HepG2 (cell line): ENCODE measurements around the gene MCM6. TPM values are rescaled to one million over a fixed set of nuclear protein-coding genes. Genes with fewer than 3 reads are reported as not detected.

Experiments
- ATAC-seq: fragments of 200-7000 bp; cut with Tn5 transposase; 3 replicates; pipeline ENCODE4 v1.9.1; 2020; ENCODE audit warnings: mild to moderate bottlenecking, moderate library complexity
- BruUV-seq: library from RNA; stranded (reverse); fragments of 400-500 nt; replicated peaks from 2 replicates; lab custom pipeline; 2021; lab: Mats Ljungman, UMichigan
- CTCF ChIA-PET: fragments of 300-600 bp; formaldehyde crosslinking; extraction: SDS; loops from one replicate; lab custom pipeline; 2021; ENCODE audit warnings: low total read pairs, inconsistent platforms, low intra/inter-chr PET ratio; lab: Yijun Ruan, JAX
- POLR2A ChIA-PET: fragments of 350-600 bp; sonication (Branson Sonifier 250); formaldehyde crosslinking; loops from one replicate; lab custom pipeline; 2020; ENCODE audit warnings: antibody characterized with exemption, inconsistent platforms; lab: Yijun Ruan, JAX
- DNase-seq: peaks from one replicate; pipeline ENCODE4 v3.0.0-alpha.2; 2015; ENCODE audit warnings: low spot score
- FAIRE-seq: peaks from 3 replicates; lab custom pipeline; 2011; peaks lifted over from hg19 to GRCh38; lab: Jason Lieb, UNC
- H2AFZ ChIP-seq: one replicate; pipeline ENCODE4 v1.6.1; 2011; ENCODE audit warnings: low read length, inconsistent platforms
- H3K27ac ChIP-seq: fragments of 300-600 bp; 3 replicates; pipeline ENCODE4 v1.8.0; 2011; ENCODE audit warnings: mixed run types, mild to moderate bottlenecking, mixed read lengths, low read length, inconsistent platforms; ENCODE audit not compliant: insufficient read depth; ENCODE audit errors: extremely low read length
- H3K27me3 ChIP-seq, 2 experiments: fragments of 200-600 bp in 1 of 2; 2 replicates in 1 of 2; 3 replicates in 1 of 2; pipeline versions ENCODE4 v1.6.0 to v1.8.0; 2011; ENCODE audit warnings: low read length in 2 of 2, mild to moderate bottlenecking in 2 of 2, moderate library complexity in 2 of 2, inconsistent platforms in 1 of 2; ENCODE audit not compliant: insufficient read depth in 2 of 2, control insufficient read depth in 1 of 2
- H3K36me3 ChIP-seq, 2 experiments: fragments of 200-600 bp in 1 of 2; replicated peaks in 1 of 2; 2 replicates in 1 of 2; 3 replicates in 1 of 2; pipeline versions ENCODE4 v1.5.1 to v1.8.0; 2011; ENCODE audit warnings: low read length in 2 of 2, inconsistent platforms in 1 of 2; ENCODE audit not compliant: insufficient read depth in 2 of 2, control insufficient read depth in 1 of 2
- H3K4me1 ChIP-seq: 2 replicates; pipeline ENCODE4 v1.5.1; 2012; ENCODE audit warnings: low read length, inconsistent platforms; ENCODE audit not compliant: insufficient read depth
- H3K4me2 ChIP-seq: 2 replicates; pipeline ENCODE4 v1.6.0; 2011; ENCODE audit warnings: low read depth, low read length, inconsistent platforms
- H3K4me3 ChIP-seq, 3 experiments: fragments of 200-600 bp in 1 of 3; sonication (generic), shearing (Covaris generic) in 1 of 3; replicated peaks in 1 of 3; 2 replicates each; pipeline ENCODE4 v1.5.1; 2011 to 2016; ENCODE audit warnings: low read length in 3 of 3, inconsistent platforms in 2 of 3, low read depth in 2 of 3, mild to moderate bottlenecking in 2 of 3, control low read depth in 1 of 3, mixed read lengths in 1 of 3; ENCODE audit not compliant: insufficient read depth in 1 of 3
- H3K79me2 ChIP-seq: one replicate; pipeline ENCODE4 v1.6.1; 2011; ENCODE audit warnings: low read length, inconsistent platforms; ENCODE audit not compliant: insufficient read depth
- H3K9ac ChIP-seq: 2 replicates; pipeline ENCODE4 v1.6.0; 2011; ENCODE audit warnings: mild to moderate bottlenecking, low read depth, low read length, inconsistent platforms; ENCODE audit not compliant: insufficient read depth
- H3K9me3 ChIP-seq: 2 replicates; pipeline ENCODE4 v1.5.1; 2012; ENCODE audit warnings: mild to moderate bottlenecking, low read length
- H4K20me1 ChIP-seq: 2 replicates; pipeline ENCODE4 v1.6.0; 2011; ENCODE audit warnings: inconsistent platforms, mild to moderate bottlenecking, low read length, moderate library complexity; ENCODE audit not compliant: insufficient read depth
- ASH2L ChIP-seq: fragments of 300-600, 200-600 bp; sonication (generic); IDR thresholded peaks from 2 replicates; pipeline ENCODE4 v1.7.0; 2017; ENCODE audit warnings: low read depth, mild to moderate bottlenecking, moderate library complexity, mixed read lengths, low read length; ENCODE audit not compliant: insufficient read length
- BORCS8-MEF2B ChIP-seq: sonication (generic); formaldehyde crosslinking; IDR thresholded peaks from 2 replicates; pipeline ENCODE4 v1.8.0; 2022; ENCODE audit warnings: mild to moderate bottlenecking, missing genetic modification reagents
- CREB1 ChIP-seq, 2 experiments: fragments of 450-650 bp in 1 of 2; IDR thresholded peaks; 2 replicates each; pipeline ENCODE4 v1.6.1; 2016 to 2017; ENCODE audit warnings: control low read depth in 1 of 2, mild to moderate bottlenecking in 1 of 2, missing compliant biosample characterization in 1 of 2, missing genetic modification characterization in 1 of 2
- DNMT3B ChIP-seq: conservative IDR thresholded peaks from 2 replicates; pipeline ENCODE4 v1.6.1; 2016; ENCODE audit warnings: missing biosample characterization, control low read depth
- DPF2 ChIP-seq: sonication (generic); formaldehyde crosslinking; IDR thresholded peaks from 2 replicates; pipeline ENCODE4 v1.4.0; 2020; ENCODE audit warnings: mild to moderate bottlenecking, low read depth, missing genetic modification reagents, borderline replicate concordance
- EP300 ChIP-seq, 3 experiments: sonication (generic) in 1 of 3; formaldehyde crosslinking in 1 of 3; IDR thresholded peaks; 2 replicates each; pipeline versions ENCODE4 v1.5.1 to v1.6.1; 2011 to 2020; ENCODE audit warnings: low read depth in 2 of 3, low read length in 2 of 3, borderline replicate concordance in 1 of 3, improper control_type of control experiment in 1 of 3, mild to moderate bottlenecking in 1 of 3, missing genetic modification reagents in 1 of 3, moderate library complexity in 1 of 3
- HDAC2 ChIP-seq: sonication (generic); formaldehyde crosslinking; IDR thresholded peaks from 2 replicates; pipeline ENCODE4 v1.4.0; 2020; ENCODE audit warnings: missing genetic modification reagents
- NFKBIZ ChIP-seq: IDR thresholded peaks from 2 replicates; pipeline ENCODE4 v1.6.1; 2018; ENCODE audit warnings: missing genetic modification reagents, missing compliant biosample characterization
- NFYC ChIP-seq: IDR thresholded peaks from 2 replicates; pipeline ENCODE4 v1.6.1; 2016; ENCODE audit warnings: missing genetic modification reagents, missing compliant biosample characterization
- SATB2 ChIP-seq: sonication (generic); formaldehyde crosslinking; IDR thresholded peaks from 2 replicates; pipeline ENCODE4 v1.5.0; 2020; ENCODE audit warnings: missing genetic modification reagents
- TAF15 ChIP-seq: fragments of 200-400 bp; formaldehyde crosslinking; IDR thresholded peaks from one replicate; pipeline ENCODE4 v1.6.1; 2018; ENCODE audit warnings: mild to moderate bottlenecking, low read depth, low read length; ENCODE audit not compliant: poor library complexity, severe bottlenecking
- TBL1XR1 ChIP-seq: fragments of 150-350 bp; IDR thresholded peaks from 2 replicates; pipeline ENCODE4 v1.6.1; 2014; ENCODE audit warnings: borderline replicate concordance, low read length; ENCODE audit not compliant: partially characterized antibody
- TGIF2 ChIP-seq: IDR thresholded peaks from 2 replicates; pipeline ENCODE4 v1.6.1; 2016; ENCODE audit warnings: control low read depth, missing compliant biosample characterization
- THAP11 ChIP-seq: IDR thresholded peaks from 2 replicates; pipeline ENCODE4 v1.6.1; 2016; ENCODE audit warnings: missing biosample characterization, missing genetic modification reagents
- ZNF232 ChIP-seq: sonication (generic); formaldehyde crosslinking; IDR thresholded peaks from 2 replicates; pipeline ENCODE4 v1.4.0; 2020; ENCODE audit warnings: missing genetic modification reagents, borderline replicate concordance
- ZNF234 ChIP-seq: sonication (generic); formaldehyde crosslinking; conservative IDR thresholded peaks from 2 replicates; pipeline ENCODE4 v1.5.1; 2020; ENCODE audit warnings: mild to moderate bottlenecking, missing genetic modification reagents
- ZNF281 ChIP-seq: sonication (generic); formaldehyde crosslinking; IDR thresholded peaks from 2 replicates; pipeline ENCODE4 v1.4.0; 2020; ENCODE audit warnings: missing genetic modification reagents, borderline replicate concordance
- ZNF354B ChIP-seq: sonication (generic); formaldehyde crosslinking; IDR thresholded peaks from 2 replicates; pipeline ENCODE4 v1.8.0; 2022; ENCODE audit warnings: mild to moderate bottlenecking, missing genetic modification reagents
- ZNF713 ChIP-seq: sonication (generic); formaldehyde crosslinking; IDR thresholded peaks from 2 replicates; pipeline ENCODE4 v1.4.0; 2020; ENCODE audit warnings: mild to moderate bottlenecking, missing genetic modification reagents
- ZNF724P ChIP-seq: sonication (generic); formaldehyde crosslinking; IDR thresholded peaks from 2 replicates; pipeline ENCODE4 v1.8.0; 2022; ENCODE audit warnings: missing genetic modification reagents, borderline replicate concordance
- ZNF746 ChIP-seq: sonication (generic); formaldehyde crosslinking; IDR thresholded peaks from 2 replicates; pipeline ENCODE4 v1.8.0; 2022; ENCODE audit warnings: mild to moderate bottlenecking, missing genetic modification reagents
- ZNF879 ChIP-seq: sonication (generic); formaldehyde crosslinking; IDR thresholded peaks from 2 replicates; pipeline ENCODE4 v1.8.1; 2023; ENCODE audit warnings: missing genetic modification reagents
- ZSCAN30 ChIP-seq: sonication (generic); formaldehyde crosslinking; IDR thresholded peaks from 2 replicates; pipeline ENCODE4 v1.5.0; 2020; ENCODE audit warnings: mild to moderate bottlenecking, missing genetic modification reagents
- WGBS: methylation state at CpG from one replicate; pipeline ENCODE4 v1.1.6; 2017; ENCODE audit warnings: low lambda C conversion rate; 5-methylcytosine and 5-hydroxymethylcytosine counted together
- in situ Hi-C: cut with HindIII; loops from 2 replicates; pipeline ENCODE4 v1.10.0; 2017; ENCODE audit warnings: low pct_unique_long_range_greater_than_20kb; ENCODE audit not compliant: extremely low pct_ligation_motif_present
- intact Hi-C: fragments of 100-400 bp; cut with micrococcal nuclease; formaldehyde crosslinking; loops from one replicate; pipeline ENCODE4 v1.10.0; 2022; ENCODE audit not compliant: unreplicated experiment
- polyA plus RNA-seq, 8 experiments: library from polyadenylated mRNA; depleted of rRNA in 3 of 8; stranded (reverse) in 7 of 8; unstranded in 1 of 8; fragments of >200 nt; fragmentation: Illumina TruSeq in 4 of 8; extraction: Trizol in 4 of 8; gene quantifications; 2 replicates each; pipeline versions ENCODE4 v1.2.1 to v1.2.3, GENCODE V29; 2011 to 2016; ENCODE audit warnings: low read depth in 4 of 8, missing spikeins in 1 of 8, mixed read lengths in 1 of 8; ENCODE audit not compliant: insufficient read depth in 1 of 8
- total RNA-seq, 5 experiments: library from RNA; depleted of rRNA; stranded (reverse); fragments of >200 nt; fragmentation: Illumina TruSeq; extraction: Trizol; gene quantifications; 2 replicates each; pipeline ENCODE4 v1.2.3, GENCODE V29; 2016; ENCODE audit warnings: low read depth in 1 of 5

Gene MCM6
- total and polyA plus RNA-seq, 2 of the 13 experiments (the other 11 are each of a cell fraction or from before 2014, with no cell fraction given), result 9.7 to 18.7 TPM

- TF ChIP-seq ASH2L, result peak; percentile 41
- TF ChIP-seq ZNF879 (CRISPR knock-in tag), result no peak
- TF ChIP-seq ZNF724P, result no peak
- TF ChIP-seq EP300 (IDR thresholded peaks at IDR 0.05; ENCODE audit: low read depth in 2 of 2, low read length in 2 of 2), result 0 out of 4 replicates have a peak, but pooled peaks of 1 of the 2 experiments have one; percentile 6
- no peak for TF ChIP-seq EP300 (CRISPR knock-in tag; IDR thresholded peaks at IDR 0.05; ENCODE audit: borderline replicate concordance)
- no peak for TF ChIP-seq DNMT3B
- no peak for TF ChIP-seq ZNF232 (CRISPR knock-in tag)
- peak; percentile 28; the same call in 1 of the 2 replicates for TF ChIP-seq CREB1 (IDR thresholded peaks at IDR 0.05)
- no peak for TF ChIP-seq CREB1 (CRISPR knock-in tag; IDR thresholded peaks at IDR 0.05)
- no peak for TF ChIP-seq THAP11 (CRISPR knock-in tag)
- TF ChIP-seq ZNF354B, result no peak
- TF ChIP-seq, all 625 proteins: peak for 8
These were observed 25.2 kb downstream of the MCM6 start (continued) for GRCh38 chr2:135850892-135851668.

- Histone ChIP-seq H3K4me3 (no peak overlapping the region), H3K36me3 (no peaks in the 10 kb centered on the region), H3K27ac (no peak overlapping the region), H3K4me1 (peaks cover 14% of the 10 kb centered on the region), H4K20me1 (no peaks in the 10 kb centered on the region), H3K9me3 (no peaks in the 10 kb centered on the region), H3K79me2 (no peaks in the 10 kb centered on the region), H3K27me3 (no peaks in the 10 kb centered on the region), H2AFZ (no peak overlapping the region), H3K9ac (no peak overlapping the region), H3K4me2 (no peak overlapping the region)
- FAIRE-seq (no peak), DNase-seq (no peak), ATAC-seq (no peak)
- POLR2A ChIA-PET, result no interaction called here
- intact Hi-C loops, result no loop called here
- in situ Hi-C loops, result no loop called here
- no TSS peak for BruUV-seq
- CTCF ChIA-PET, result no interaction called here
- WGBS, result 69% methylated on average over 3 of the region's 3 CpGs
- TF ChIP-seq NFYC (CRISPR knock-in tag) (no peak), ZNF746 (CRISPR knock-in tag) (no peak), ZNF281 (CRISPR knock-in tag) (no peak), TAF15 (no peak), TBL1XR1 (no peak), TGIF2 (no peak), BORCS8-MEF2B (CRISPR knock-in tag) (no peak), NFKBIZ (CRISPR knock-in tag) (no peak), ZNF713 (CRISPR knock-in tag) (no peak), HDAC2 (no peak), SATB2 (CRISPR knock-in tag) (no peak), ZNF234 (CRISPR knock-in tag) (no peak), ZSCAN30 (CRISPR knock-in tag) (no peak), DPF2 (CRISPR knock-in tag) (no peak)
These were observed 27.2 kb downstream of the MCM6 start for GRCh38 chr2:135849087-135849486.
